Forelimb muscle (tissue), 1 donor: ENCODE results near the gene C20orf96. TPM values are rescaled to one million over a fixed set of nuclear protein-coding genes. Genes with fewer than 3 reads are reported as not detected.
"Not testable (repeated sequence)": the region's sequence is repeated elsewhere in the genome, so short reads cannot be mapped to it uniquely, and the experiment has no call there.

Source experiments
- DNase-seq: peaks from one replicate; pipeline ENCODE4 v3.0.0-alpha.2; 2013; ENCODE audit warnings: low read depth
- polyA plus RNA-seq: library from polyadenylated mRNA; unstranded; fragments of 120-200 nt; gene quantifications from one replicate; pipeline ENCODE4 v1.2.1, GENCODE V29; 2013; ENCODE audit not compliant: insufficient read length

The C20orf96 gene
- polyA plus RNA-seq, 1 donor: 11.3 TPM

GRCh38 chr20:237489-237888 is 53.1 kb downstream of the C20orf96 start:
- no peak for DNase-seq

GRCh38 chr20:235891-236290 is 54.7 kb downstream of the C20orf96 start:
- no peak for DNase-seq

GRCh38 chr20:227439-228105 is 63.0 kb downstream of the C20orf96 start:
- no peak for DNase-seq

GRCh38 chr20:226958-227357 is 63.6 kb downstream of the C20orf96 start, which contains the start of gene DEFB129:
Gene DEFB129, plus strand, starts transcription at chr20:227258. Its CDS starts 31 bp downstream, at chr20:227289.
- DNase-seq: no peak

GRCh38 chr20:225879-226278 is 64.7 kb downstream of the C20orf96 start:
- not testable (repeated sequence) for DNase-seq

- no peak for DNase-seq
These were observed 69.2 kb downstream of the C20orf96 start for GRCh38 chr20:221258-221830.

Other genes with a start within 250 kb of the C20orf96 start
- gene DEFB125, start 203.1 kb downstream of the C20orf96 start, polyA plus RNA-seq: not detected
- gene DEFB126, start 148.2 kb downstream of the C20orf96 start, polyA plus RNA-seq: not detected
- not detected for gene DEFB127, start 133.3 kb downstream of the C20orf96 start, polyA plus RNA-seq
- gene DEFB128, start 101.0 kb downstream of the C20orf96 start, polyA plus RNA-seq: not detected
- gene DEFB129, start 63.5 kb downstream of the C20orf96 start, polyA plus RNA-seq: not detected
- gene DEFB132, start 33.0 kb downstream of the C20orf96 start, polyA plus RNA-seq: not detected
- 27.1 TPM for gene ZCCHC3, start 6.8 kb upstream of the C20orf96 start, polyA plus RNA-seq
- gene SOX12, start 34.8 kb upstream of the C20orf96 start, polyA plus RNA-seq: 24.1 TPM
- 24.4 TPM for gene NRSN2, start 56.4 kb upstream of the C20orf96 start, polyA plus RNA-seq
- 2.9 TPM for gene TRIB3, start 90.0 kb upstream of the C20orf96 start, polyA plus RNA-seq
- gene RBCK1, start 117.5 kb upstream of the C20orf96 start, polyA plus RNA-seq: 48.3 TPM
- 28.8 TPM for gene TBC1D20, start 171.8 kb upstream of the C20orf96 start, polyA plus RNA-seq